Nephron progenitor cell (in vitro differentiated cells): Measurements from ENCODE around the gene SLC36A4.
A peak's percentile ranks its signal among the peaks of the same experiment; 100 is the strongest.
"Not testable (repeated sequence)": the region's sequence is repeated elsewhere in the genome, so short reads cannot be mapped to it uniquely, and the experiment has no call there.

Experiments used
- DNase-seq: peaks from one replicate; pipeline ENCODE4 v3.0.0; 2021
- H3K27ac Mint-ChIP-seq: 2 replicates; pipeline ENCODE4 v1.8.0; 2021; ENCODE audit warnings: mild to moderate bottlenecking, moderate library complexity, mixed read lengths
- H3K27me3 Mint-ChIP-seq: 2 replicates; pipeline ENCODE4 v1.8.0; 2021; ENCODE audit warnings: mild to moderate bottlenecking, low read depth, mixed read lengths; ENCODE audit not compliant: poor library complexity
- H3K36me3 Mint-ChIP-seq: 2 replicates; pipeline ENCODE4 v1.8.0; 2021; ENCODE audit warnings: low read depth, mixed read lengths
- H3K4me1 Mint-ChIP-seq: 2 replicates; pipeline ENCODE4 v1.8.0; 2021; ENCODE audit warnings: mixed read lengths
- H3K4me3 Mint-ChIP-seq: 2 replicates; pipeline ENCODE4 v1.8.0; 2021; ENCODE audit warnings: mild to moderate bottlenecking, moderate library complexity, mixed read lengths
- H3K9me3 Mint-ChIP-seq: 2 replicates; pipeline ENCODE4 v1.8.0; 2021; ENCODE audit warnings: mild to moderate bottlenecking, moderate library complexity, mixed read lengths
- TF ChIP-seq, protein P1 (sequence below): fragments of 200-600 bp; sonication (generic); IDR thresholded peaks from 2 replicates; pipeline ENCODE4 v1.5.0; 2021; ENCODE audit warnings: antibody characterized with exemption

SLC36A4 gene

DNA sequence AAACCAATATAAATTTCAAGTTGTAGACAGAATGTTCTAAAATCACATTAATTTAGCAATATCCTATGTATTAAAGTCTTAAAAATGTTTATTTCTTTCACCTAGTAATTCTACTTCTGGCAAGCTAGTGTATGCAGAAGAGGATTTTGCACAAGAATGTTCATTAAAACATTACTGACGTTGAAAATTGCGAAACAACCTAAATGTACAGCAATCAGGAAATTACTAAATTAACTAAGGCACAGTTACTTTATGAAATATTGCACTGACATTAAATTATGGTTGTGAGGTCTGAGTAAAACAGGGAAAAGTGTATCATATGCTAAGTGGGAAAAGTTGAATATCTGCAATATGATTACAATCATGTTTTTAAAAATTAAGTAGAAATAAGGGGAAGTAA is 4.1 kb downstream of the SLC36A4 start:
- no peak for DNase-seq
- no peak overlapping the region for H3K27ac Mint-ChIP-seq
- H3K4me1 Mint-ChIP-seq = peaks cover 26% of the 10 kb centered on the region
- H3K4me3 Mint-ChIP-seq = no peak overlapping the region
- H3K9me3 Mint-ChIP-seq = peaks cover 54% of the 10 kb centered on the region
- peaks cover 3% of the 10 kb centered on the region for H3K27me3 Mint-ChIP-seq
- TF ChIP-seq, protein P1, sequence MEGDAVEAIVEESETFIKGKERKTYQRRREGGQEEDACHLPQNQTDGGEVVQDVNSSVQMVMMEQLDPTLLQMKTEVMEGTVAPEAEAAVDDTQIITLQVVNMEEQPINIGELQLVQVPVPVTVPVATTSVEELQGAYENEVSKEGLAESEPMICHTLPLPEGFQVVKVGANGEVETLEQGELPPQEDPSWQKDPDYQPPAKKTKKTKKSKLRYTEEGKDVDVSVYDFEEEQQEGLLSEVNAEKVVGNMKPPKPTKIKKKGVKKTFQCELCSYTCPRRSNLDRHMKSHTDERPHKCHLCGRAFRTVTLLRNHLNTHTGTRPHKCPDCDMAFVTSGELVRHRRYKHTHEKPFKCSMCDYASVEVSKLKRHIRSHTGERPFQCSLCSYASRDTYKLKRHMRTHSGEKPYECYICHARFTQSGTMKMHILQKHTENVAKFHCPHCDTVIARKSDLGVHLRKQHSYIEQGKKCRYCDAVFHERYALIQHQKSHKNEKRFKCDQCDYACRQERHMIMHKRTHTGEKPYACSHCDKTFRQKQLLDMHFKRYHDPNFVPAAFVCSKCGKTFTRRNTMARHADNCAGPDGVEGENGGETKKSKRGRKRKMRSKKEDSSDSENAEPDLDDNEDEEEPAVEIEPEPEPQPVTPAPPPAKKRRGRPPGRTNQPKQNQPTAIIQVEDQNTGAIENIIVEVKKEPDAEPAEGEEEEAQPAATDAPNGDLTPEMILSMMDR = no peak
- H3K36me3 Mint-ChIP-seq = peaks cover 67% of the 10 kb centered on the region

DNA sequence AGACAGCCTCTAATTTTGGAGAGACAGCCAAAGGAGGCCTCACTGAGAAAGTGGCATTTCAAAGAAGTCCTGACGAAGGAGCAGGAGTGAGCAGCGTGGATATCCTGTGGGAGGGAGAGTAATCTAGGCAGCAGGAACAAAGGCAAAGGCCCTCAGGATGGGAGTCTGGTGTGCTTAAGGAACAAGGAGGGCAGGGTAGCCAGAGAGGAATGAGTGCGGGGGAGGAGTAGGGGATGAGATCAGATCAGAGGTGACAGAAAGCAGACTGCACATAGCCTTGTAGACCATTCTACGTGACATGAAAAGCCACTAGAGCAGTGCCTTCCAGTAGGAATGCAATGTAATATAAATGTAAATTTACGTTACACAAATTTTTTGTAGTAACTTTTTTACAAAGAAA is 5.6 kb downstream of the SLC36A4 start:
- TF ChIP-seq, protein P1 = no peak
- Mint-ChIP-seq H3K9me3 (peaks cover 70% of the 10 kb centered on the region), H3K36me3 (peaks cover 83% of the 10 kb centered on the region), H3K27ac (peak overlapping the region; percentile 52), H3K4me3 (peak overlapping the region; percentile 59), H3K4me1 (peaks cover 18% of the 10 kb centered on the region), H3K27me3 (peaks cover 2% of the 10 kb centered on the region)
- no peak for DNase-seq

DNA sequence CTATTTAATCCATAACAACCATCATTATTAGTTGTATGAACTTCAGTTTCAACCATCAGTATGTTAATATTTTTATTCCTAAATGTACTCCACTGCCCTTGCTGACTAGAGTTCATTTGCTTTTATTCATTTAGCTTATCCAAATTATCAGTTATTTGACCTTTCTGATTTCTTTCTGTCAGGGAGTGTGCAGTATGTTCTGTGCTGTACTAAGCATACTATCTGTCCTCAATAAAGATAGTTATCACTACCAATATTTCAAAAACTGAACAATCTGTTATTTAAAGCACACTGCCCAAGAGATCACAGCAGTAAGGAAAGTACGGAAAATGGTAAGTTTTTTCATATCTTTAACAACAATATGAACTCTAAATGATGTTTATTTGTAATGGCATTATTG is 8.3 kb downstream of the SLC36A4 start:
- no peak overlapping the region for H3K4me3 Mint-ChIP-seq
- peaks cover 7% of the 10 kb centered on the region for H3K4me1 Mint-ChIP-seq
- no peak for DNase-seq
- H3K27ac Mint-ChIP-seq = no peak overlapping the region
- no peaks in the 10 kb centered on the region for H3K27me3 Mint-ChIP-seq
- TF ChIP-seq, protein P1 = no peak
- peaks cover 78% of the 10 kb centered on the region for H3K9me3 Mint-ChIP-seq
- peaks cover 94% of the 10 kb centered on the region for H3K36me3 Mint-ChIP-seq

DNA sequence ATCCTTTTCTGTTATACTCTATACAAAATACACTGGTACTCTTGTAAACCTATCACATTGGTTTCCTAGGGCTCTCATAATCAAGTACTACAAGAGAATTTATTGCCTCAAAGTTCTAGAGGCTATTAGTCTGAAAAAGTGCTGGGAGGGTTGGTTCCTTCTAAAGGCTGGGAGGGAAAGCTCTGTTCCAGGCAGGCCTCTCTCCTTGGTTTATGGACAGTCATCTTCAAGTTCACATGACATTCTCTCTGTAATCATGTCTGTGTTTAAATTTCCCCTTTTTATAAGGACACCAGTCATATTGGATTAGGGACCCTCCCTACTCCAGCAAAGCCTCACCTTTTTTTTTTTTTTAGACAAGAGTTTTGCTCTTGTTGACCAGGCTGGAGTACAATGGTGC is 9.1 kb downstream of the SLC36A4 start:
- DNase-seq = no peak
- TF ChIP-seq, protein P1 = no peak
- no peak overlapping the region for H3K27ac Mint-ChIP-seq
- H3K9me3 Mint-ChIP-seq = peaks cover 73% of the 10 kb centered on the region
- peaks cover 7% of the 10 kb centered on the region for H3K4me1 Mint-ChIP-seq
- H3K27me3 Mint-ChIP-seq = no peaks in the 10 kb centered on the region
- H3K4me3 Mint-ChIP-seq = no peak overlapping the region
- H3K36me3 Mint-ChIP-seq = peaks cover 94% of the 10 kb centered on the region

DNA sequence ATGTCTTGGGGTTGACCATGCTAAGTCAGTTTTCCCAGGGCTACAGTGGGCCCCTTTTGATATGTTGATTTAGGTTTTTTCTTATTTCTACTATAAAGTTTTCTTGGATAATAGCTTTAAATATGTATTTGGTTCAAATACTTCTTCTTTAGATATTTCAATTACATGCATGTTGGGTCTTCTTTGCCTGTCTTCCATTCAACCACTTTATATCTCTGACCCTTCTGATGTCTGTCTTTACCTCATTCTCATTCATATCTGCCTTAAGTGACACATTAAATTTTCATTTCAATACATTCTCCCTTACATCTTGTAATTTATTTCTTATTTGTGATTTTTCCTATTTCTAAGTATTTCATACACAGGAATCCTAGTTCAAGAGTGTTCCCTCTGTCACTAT is 10.5 kb downstream of the SLC36A4 start:
- TF ChIP-seq, protein P1 = no peak
- no peak for DNase-seq
- Mint-ChIP-seq H3K4me1 (peaks cover 6% of the 10 kb centered on the region), H3K27ac (no peak overlapping the region), H3K9me3 (peaks cover 75% of the 10 kb centered on the region), H3K27me3 (no peaks in the 10 kb centered on the region), H3K36me3 (peaks cover 94% of the 10 kb centered on the region), H3K4me3 (no peak overlapping the region)

DNA sequence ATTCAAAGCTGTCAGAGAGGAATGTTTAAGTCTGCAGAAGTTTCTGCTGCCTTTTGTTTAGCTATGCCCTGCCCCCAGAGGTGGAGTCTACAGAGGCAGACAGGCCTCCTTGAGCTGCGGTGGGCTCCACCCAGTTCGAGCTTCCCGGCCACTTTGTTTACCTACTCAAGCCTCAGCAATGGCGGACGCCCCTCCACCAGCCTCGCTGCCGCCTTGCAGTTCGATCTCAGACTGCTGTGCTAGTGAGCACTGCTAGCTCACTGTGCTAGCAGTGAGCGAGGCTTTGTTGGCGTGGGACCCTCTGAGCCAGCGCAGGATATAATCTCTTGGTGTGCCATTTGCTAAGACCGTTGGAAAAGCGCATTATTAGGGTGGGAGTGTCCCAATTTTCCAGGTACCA is 19.9 kb downstream of the SLC36A4 start:
- not testable (repeated sequence) for DNase-seq, H3K27me3 Mint-ChIP-seq, H3K4me3 Mint-ChIP-seq, H3K4me1 Mint-ChIP-seq, H3K27ac Mint-ChIP-seq
- peaks cover 48% of the 10 kb centered on the region for H3K9me3 Mint-ChIP-seq
- H3K36me3 Mint-ChIP-seq = peaks cover 65% of the 10 kb centered on the region
